Measurements from ENCODE around the gene C4BPA. TPM values are rescaled to one million over a fixed set of nuclear protein-coding genes. Genes with fewer than 3 reads are reported as not detected.

C4BPA gene
- total and polyA plus RNA-seq, 2 of the 4 experiments (the other 2 are of a cell fraction): not detected

GRCh38 chr1:207089627-207090355 is 14.2 kb upstream of the C4BPA start:
- Histone ChIP-seq H3K4me1 (ENCODE audit: control insufficient read depth, insufficient read depth, low read length) (no peaks in the 10 kb centered on the region), H4K20me1 (ENCODE audit: insufficient read depth, low read length) (no peaks in the 10 kb centered on the region), H4K8ac (ENCODE audit: low read depth in 2 of 2, low read length in 2 of 2) (no peak overlapping the region), H3K14ac (replicated peaks; ENCODE audit: low read depth, low read length) (no peak overlapping the region), H2AK5ac (ENCODE audit: low read depth, low read length) (no peak overlapping the region), H2BK15ac (ENCODE audit: low read depth, low read length) (no peak overlapping the region), H2BK20ac (ENCODE audit: low read depth, low read length) (no peak overlapping the region), H3K27me3 (ENCODE audit: control insufficient read depth, insufficient read depth, low read length) (peaks cover 6% of the 10 kb centered on the region; the same call in 1 of the 2 replicates), H2AFZ (replicated peaks; ENCODE audit: low read length, poor library complexity) (no peak overlapping the region), H3K56ac (ENCODE audit: extremely low read depth, insufficient read depth, low read length) (no peak overlapping the region), H3K9ac (ENCODE audit: low read depth, low read length) (no peak overlapping the region), H3K4me3 (ENCODE audit: insufficient read depth, low read depth, low read length) (no peak overlapping the region), H2BK120ac (ENCODE audit: low read depth, low read length) (no peak overlapping the region), H3K36me3 (ENCODE audit: control insufficient read depth, insufficient read depth, low read length) (no peaks in the 10 kb centered on the region), H3K4ac (ENCODE audit: low read depth, low read length) (no peak overlapping the region), H2BK5ac (ENCODE audit: low read depth, low read length, poor library complexity, severe bottlenecking) (no peak overlapping the region), H4K5ac (ENCODE audit: low read depth, low read length) (no peak overlapping the region), H4K91ac (ENCODE audit: insufficient read depth, low read depth, low read length) (no peak overlapping the region), H3K4me2 (ENCODE audit: low read depth, low read length) (no peak overlapping the region), H3K9me1 (ENCODE audit: insufficient read depth, low read length) (no peaks in the 10 kb centered on the region), H2AK9ac (replicated peaks; ENCODE audit: low read depth, low read length, poor library complexity) (no peak overlapping the region), H3K27ac (ENCODE audit: insufficient read depth, low read length) (no peak overlapping the region), H3K79me1 (ENCODE audit: low read depth in 1 of 2, low read length in 2 of 2) (no peaks in the 10 kb centered on the region), H3K9me3 (ENCODE audit: control insufficient read depth, insufficient read depth, low read length) (no peaks in the 10 kb centered on the region), H3K18ac (ENCODE audit: low read depth, low read length) (no peak overlapping the region), H3K23ac (ENCODE audit: low read depth, low read length) (no peak overlapping the region)
- no TSS peak for BruUV-seq (replicated peaks)
- POLR2A ChIA-PET (ENCODE audit: unreplicated experiment): no interaction called here
- WGBS, 2 experiments (ENCODE audit: extremely low coverage in 2 of 2, insufficient read length in 1 of 2): 91% methylated on average over 12 of the region's 17 CpGs; no CpG with 5 or more reads in 1 of the 2 experiments
- intact Hi-C loops (cut with micrococcal nuclease) (no loop called here), dilution Hi-C loops (cut with HindIII; ENCODE audit: low sequenced_read_pairs, unreplicated experiment) (no loop called here), in situ Hi-C loops (cut with MboI; ENCODE audit: low sequenced_read_pairs) (loop anchor here (5.0 kb wide), 1 partner anchor 318 kb away; no protein-coding TSS in a partner anchor)
- CTCF ChIA-PET: interaction anchor here (1.2 kb wide), 1 partner anchor 315 kb away, joined by 5 read pairs; no protein-coding TSS in a partner anchor
- no peak for ATAC-seq (ENCODE audit: low read depth)
- DNase-seq: no peak
- no peak for TF ChIP-seq POLR2A (IDR thresholded peaks at IDR 0.05; ENCODE audit: low read depth, low read length)
- TF ChIP-seq MAZ (IDR thresholded peaks at IDR 0.05; ENCODE audit: borderline replicate concordance, low read depth, low read length): no peak
- no peak for TF ChIP-seq RAD21 (IDR thresholded peaks at IDR 0.05; ENCODE audit: low read length)
- no peak for TF ChIP-seq SMC3 (IDR thresholded peaks at IDR 0.05; ENCODE audit: low read depth, low read length)
- TF ChIP-seq USF2 (IDR thresholded peaks at IDR 0.05; ENCODE audit: low read depth, low read length): no peak
- no peak for TF ChIP-seq NFE2L2 (IDR thresholded peaks at IDR 0.05; ENCODE audit: low read depth, low read length)
- TF ChIP-seq RFX5 (IDR thresholded peaks at IDR 0.05; ENCODE audit: low read depth, low read length): no peak
- TF ChIP-seq CEBPB (IDR thresholded peaks at IDR 0.05; ENCODE audit: low read depth, low read length): no peak
- TF ChIP-seq CHD1 (IDR thresholded peaks at IDR 0.05; ENCODE audit: low read depth, low read length): no peak
- TF ChIP-seq CTCF (conservative IDR thresholded peaks at IDR 0.05; ENCODE audit: low read depth, low read length): no peak
- TF ChIP-seq MXI1 (IDR thresholded peaks at IDR 0.05; ENCODE audit: borderline replicate concordance, low read depth, low read length): no peak
- TF ChIP-seq FOS (IDR thresholded peaks at IDR 0.05; ENCODE audit: low read depth, low read length): no peak
- no peak for TF ChIP-seq MAFK (IDR thresholded peaks at IDR 0.05; ENCODE audit: low read depth, low read length)
- TF ChIP-seq RCOR1 (IDR thresholded peaks at IDR 0.05; ENCODE audit: insufficient replicate concordance, low read length): no peak
- no peak for TF ChIP-seq BHLHE40 (IDR thresholded peaks at IDR 0.05; ENCODE audit: low read depth, low read length)
- TF ChIP-seq, protein P1, sequence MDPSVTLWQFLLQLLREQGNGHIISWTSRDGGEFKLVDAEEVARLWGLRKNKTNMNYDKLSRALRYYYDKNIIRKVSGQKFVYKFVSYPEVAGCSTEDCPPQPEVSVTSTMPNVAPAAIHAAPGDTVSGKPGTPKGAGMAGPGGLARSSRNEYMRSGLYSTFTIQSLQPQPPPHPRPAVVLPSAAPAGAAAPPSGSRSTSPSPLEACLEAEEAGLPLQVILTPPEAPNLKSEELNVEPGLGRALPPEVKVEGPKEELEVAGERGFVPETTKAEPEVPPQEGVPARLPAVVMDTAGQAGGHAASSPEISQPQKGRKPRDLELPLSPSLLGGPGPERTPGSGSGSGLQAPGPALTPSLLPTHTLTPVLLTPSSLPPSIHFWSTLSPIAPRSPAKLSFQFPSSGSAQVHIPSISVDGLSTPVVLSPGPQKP (IDR thresholded peaks at IDR 0.05; ENCODE audit: borderline replicate concordance, low read depth, low read length): no peak

Measured in IMR-90 (cell line).